ENCODE data around the gene RASGEF1C.
"Not testable (repeated sequence)": the region's sequence is repeated elsewhere in the genome, so short reads cannot be mapped to it uniquely, and the experiment has no call there.

Gene RASGEF1C

GRCh38 chr5:180098991-180099732 lies 109.8 kb downstream of the RASGEF1C start:
- no peak for DNase-seq

DNA sequence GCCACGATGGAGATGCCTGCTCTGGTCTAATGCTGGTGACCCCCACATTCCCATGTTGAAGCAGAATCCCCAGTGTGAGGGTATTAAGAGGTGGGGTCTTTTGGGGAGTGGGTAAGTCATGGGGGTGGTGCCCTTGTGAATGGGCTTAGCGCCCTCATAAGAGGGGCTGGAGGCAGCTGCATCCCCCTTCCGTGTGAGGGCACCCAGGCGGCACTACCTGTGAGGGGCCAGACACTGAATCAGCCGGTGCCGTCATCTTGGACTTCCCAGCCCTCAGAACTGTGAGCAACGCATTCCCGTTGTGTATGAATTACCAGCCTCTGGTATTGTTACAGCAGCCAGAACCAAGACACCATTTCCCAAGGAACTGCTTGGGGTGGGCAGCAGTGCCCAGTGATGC lies 110.5 kb downstream of the RASGEF1C start:
- DNase-seq, result no peak

- no peak for DNase-seq
Observed at GRCh38 chr5:180097926-180098325, 111.1 kb downstream of the RASGEF1C start.

DNA sequence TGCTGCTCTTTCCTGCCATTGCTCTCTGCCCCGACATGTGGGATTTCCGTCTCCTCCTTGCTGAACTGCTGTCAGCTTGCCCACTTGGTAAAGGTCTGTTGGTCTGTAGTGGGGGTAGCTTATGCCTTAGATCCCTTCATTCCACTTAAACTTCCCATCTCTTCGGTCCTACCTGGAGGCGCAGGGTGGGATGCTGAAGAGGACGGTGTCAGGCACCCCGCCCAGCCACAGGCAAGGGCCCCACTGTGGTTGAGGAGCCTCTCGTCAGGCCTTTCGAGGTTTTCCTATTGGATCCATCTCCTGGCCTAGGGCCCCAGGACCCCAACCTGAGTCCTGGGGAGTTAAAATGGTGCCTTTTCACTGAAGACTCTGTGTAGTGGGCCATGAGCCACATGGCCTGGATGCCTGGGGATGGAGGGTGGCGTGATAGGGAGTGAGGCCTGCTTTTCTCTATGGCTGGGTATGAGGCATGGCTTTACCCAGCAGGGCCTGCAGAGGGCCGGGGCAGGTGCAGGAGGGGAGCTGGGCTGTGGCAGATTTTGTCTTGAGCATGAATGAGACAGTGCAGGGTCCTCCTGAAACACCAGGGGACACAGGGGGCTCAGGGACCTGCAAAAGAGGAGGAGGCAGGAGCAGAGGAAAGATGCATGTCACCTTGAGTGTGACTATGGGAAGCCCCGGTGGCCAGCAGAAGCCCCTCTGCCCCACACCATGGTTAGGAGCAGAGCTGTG lies 111.7 kb downstream of the RASGEF1C start:
- DNase-seq, result no peak

GRCh38 chr5:180096616-180097015 lies 112.4 kb downstream of the RASGEF1C start:
- DNase-seq, result no peak

- no peak for DNase-seq
Observed at GRCh38 chr5:180095545-180095944, 113.5 kb downstream of the RASGEF1C start.

DNA sequence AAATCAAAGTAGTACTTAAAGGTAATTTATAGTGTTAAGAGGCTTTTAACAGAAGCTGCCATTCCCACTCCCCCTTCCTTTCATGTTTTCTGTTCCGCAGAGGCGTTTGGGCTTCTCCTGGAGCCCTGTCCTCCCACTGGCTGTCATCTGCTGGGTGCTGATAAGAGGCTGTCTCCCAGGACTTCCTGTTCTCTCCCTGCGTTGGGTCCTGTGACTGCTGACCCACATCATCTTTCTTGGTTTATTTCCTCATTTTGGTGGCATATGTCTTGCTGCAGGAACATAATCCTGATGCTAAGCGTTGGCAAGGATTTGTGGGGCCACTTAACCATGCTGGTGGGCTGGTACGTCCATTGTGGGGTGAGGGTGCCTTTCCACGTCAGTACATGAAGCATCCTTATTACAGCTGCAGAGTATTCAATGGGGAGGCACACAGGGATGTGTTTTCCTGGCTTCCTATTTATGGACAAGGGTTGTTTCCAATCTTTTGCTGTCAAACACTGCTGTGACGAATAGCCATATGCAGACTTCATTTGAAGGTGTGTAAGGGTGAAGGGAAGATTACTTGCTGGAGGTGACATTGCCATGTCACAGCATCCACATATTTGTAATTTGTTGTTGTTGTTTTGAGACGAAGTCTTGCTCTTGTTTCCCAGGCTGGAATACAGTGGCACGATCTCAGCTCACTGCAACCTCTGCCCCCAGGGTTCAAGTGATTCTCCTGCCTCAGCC lies 115.2 kb downstream of the RASGEF1C start:
- DNase-seq, result no peak

- DNase-seq, result no peak
Observed at GRCh38 chr5:180093241-180093640, 115.8 kb downstream of the RASGEF1C start.

DNA sequence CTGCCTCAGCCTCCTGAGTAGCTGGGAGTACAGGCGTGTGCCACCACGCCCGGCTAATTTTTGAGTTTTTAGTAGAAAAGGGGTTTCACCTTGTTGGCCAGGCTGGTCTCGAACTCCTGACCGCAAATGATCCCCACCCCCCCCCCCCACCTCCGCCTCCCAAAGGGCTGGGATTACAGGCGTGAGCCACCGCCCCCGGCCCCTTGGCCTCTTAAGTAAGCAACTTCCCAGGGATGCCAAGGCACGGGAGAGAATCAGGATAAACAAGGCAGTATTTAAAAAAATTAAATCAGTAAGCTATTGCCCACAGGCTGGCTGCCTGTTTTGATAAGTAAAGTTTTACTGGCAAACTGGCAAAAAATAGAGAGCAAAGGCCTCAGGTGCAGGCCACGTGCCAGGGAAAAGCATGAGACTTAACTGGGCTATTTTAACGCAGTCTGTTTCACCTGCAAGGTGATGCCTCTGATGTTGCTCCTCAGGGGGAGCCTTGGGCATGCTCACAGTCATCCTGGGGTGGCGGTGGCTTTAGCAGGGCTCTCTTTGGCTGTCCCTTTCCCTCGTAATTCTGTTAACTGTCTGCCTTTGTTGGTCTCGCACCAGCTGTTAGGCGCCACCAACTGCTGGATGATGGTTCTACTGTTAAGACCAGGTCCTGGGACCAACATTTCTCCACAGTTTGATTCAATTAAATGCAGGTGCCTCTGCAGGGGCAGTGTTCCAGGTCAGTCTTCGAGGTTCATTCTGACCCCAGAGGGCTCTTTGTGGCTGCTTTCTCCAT lies 118.1 kb downstream of the RASGEF1C start:
- no peak for DNase-seq

DNA sequence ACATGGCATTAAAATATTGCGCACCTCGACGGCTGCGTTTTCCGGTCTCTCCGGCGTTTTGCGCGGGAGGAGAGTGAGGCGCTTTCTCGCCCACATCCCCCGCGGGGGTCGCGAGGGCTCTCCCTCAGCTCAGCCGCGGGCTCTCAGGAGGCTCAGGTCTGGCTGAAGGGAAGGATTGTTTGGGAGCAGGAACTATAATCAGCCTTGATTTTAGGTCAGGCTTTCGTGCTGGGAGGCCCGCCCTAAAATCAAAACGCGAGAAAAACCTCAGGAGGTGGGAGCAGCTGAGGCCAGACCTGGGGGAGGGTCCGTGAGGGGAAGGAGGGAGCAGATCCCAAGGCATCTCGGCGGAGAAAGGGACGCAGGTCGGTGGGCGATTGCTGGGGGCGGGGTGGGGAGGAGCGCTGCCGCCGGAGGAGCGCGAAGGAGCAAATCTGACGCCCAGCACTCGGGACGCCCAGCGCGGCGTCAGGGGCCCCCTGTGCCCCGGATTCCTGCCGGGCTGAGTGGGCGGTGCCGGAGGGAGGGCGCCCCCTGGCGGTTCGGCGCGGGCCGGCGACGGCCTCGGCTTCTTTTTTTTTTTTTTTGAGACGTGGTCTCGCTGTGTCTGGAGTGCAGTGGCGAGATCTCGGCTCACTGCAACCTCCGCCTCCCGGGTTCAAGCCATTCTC lies 118.8 kb downstream of the RASGEF1C start:
- peak; percentile 6 for DNase-seq

DNA sequence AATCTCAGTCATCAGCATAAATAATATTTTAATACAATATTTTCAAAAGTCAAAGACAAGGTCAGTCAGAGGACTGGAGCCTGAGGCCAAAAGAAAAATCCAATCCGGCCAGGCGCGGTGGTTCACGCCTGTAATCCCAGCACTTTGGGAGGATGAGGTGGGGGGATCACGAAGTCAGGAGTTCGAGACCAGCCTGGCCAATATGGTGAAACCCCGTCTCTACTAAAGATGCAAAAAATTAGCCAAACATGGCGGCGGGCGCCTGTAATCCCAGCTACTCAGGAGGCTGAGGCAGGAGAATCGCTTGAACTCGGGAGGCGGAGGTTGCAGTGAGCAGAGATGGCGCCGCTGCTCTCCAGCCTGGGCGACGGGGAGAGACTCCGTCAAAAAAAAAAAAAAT lies 119.4 kb downstream of the RASGEF1C start:
- not testable (repeated sequence) for DNase-seq

DNA sequence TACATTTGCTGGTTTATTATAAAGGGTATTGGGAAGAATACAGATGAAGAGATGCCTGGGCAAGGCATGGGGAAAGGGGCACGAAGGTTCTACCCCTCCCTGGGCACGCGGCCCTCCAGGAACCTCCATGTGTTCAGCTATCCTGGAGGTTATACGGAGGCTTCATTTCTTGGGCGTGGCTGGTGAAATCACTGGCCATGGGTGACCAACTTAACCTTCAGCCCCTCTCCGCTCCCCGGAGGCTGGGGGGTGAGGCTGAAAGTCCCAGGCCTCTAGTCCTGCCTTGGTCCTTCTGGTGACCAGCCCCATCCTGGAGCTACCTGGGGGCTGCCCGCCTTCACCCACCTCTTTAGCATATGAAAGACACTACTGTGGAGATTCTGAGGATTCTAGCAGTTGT lies 120.5 kb downstream of the RASGEF1C start:
- DNase-seq, result no peak

DNA sequence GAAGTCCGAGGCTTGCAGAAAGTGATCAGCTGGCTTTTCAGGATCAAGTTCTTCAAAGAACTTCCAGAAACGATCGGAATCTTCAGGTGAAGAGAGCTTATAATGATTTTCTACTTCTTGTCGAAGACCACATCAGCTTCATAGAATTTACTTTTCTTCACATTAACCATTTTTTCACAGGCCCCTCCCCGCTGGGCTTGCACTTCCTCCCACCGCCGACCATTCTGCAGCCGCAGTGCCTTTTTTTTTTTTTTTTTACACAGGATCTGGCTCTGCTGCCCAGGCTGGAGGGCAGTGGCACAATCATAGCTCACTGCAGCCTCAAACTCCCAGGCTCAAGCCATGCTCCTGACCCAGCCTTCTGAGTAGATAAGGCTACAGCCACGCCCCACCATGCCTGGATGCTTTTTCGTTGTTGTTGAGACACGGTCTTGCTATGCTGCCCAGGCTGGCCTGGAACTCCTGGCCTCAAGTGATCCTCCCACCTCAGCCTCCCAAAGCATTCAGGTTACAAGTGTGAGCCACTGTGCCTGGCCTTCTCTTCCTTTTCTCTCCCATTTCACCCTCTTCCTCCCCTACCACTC lies 122.1 kb downstream of the RASGEF1C start:
- no peak for DNase-seq

- DNase-seq, result no peak
Observed at GRCh38 chr5:180085837-180086236, 123.2 kb downstream of the RASGEF1C start.

- peak; percentile 96 for DNase-seq
Observed at GRCh38 chr5:180084638-180085561, 124.1 kb downstream of the RASGEF1C start.

DNA sequence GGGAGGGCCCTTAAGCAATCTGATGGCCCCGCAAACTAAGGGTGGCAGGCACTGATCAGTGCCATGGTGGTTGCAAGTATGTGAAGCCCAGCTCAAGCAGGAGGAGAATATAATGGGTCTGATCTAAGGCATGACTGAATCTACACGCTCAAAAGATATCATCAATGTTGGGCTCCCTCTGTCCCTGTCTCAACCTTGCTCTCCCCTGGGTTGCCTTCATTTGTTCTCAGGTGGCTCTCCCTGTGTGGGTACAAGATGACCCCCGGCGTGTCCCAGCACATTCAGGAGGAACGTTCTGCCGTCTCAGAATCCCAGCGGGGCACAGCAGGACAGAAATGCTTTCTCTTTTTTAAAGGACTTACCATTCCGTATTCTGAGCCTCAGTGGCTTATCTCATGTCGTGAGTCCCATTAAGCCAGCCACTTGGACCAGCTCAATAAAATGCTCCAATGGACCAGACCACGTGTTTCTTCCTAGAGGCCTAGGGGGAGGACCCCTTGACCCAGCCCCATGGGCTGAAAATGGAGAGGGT lies 125.4 kb downstream of the RASGEF1C start:
- no peak for DNase-seq

GRCh38 chr5:180082633-180083420 lies 126.2 kb downstream of the RASGEF1C start:
- DNase-seq, result no peak

- no peak for DNase-seq
Observed at GRCh38 chr5:180081481-180081880, 127.5 kb downstream of the RASGEF1C start.

- no peak for DNase-seq
Observed at GRCh38 chr5:180080486-180081280, 128.3 kb downstream of the RASGEF1C start.
